ENCODE results near the gene LILRB5.
"Not testable (repeated sequence)": the region's sequence is repeated elsewhere in the genome, so short reads cannot be mapped to it uniquely, and the experiment has no call there.

DNA sequence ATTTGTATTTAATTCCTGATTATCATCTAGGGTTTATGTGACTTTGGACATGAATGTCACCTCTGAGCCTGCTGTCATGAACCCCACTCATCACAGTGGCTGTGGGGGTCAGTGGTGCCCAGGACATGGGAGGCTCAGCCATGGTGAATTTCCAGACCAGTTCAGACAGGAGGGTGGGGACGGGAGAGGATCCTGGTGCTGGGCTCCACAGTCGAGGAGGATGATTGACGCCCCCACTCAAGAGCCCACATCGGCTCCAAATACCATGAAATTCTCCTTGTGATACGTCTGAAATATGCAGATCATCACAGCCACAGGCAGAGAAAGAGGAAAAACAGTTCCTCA, 33.2 kb downstream of the LILRB5 start:
- not testable (repeated sequence) for TF ChIP-seq POLR2A (IDR thresholded peaks at IDR 0.05)
- TF ChIP-seq, protein P1, sequence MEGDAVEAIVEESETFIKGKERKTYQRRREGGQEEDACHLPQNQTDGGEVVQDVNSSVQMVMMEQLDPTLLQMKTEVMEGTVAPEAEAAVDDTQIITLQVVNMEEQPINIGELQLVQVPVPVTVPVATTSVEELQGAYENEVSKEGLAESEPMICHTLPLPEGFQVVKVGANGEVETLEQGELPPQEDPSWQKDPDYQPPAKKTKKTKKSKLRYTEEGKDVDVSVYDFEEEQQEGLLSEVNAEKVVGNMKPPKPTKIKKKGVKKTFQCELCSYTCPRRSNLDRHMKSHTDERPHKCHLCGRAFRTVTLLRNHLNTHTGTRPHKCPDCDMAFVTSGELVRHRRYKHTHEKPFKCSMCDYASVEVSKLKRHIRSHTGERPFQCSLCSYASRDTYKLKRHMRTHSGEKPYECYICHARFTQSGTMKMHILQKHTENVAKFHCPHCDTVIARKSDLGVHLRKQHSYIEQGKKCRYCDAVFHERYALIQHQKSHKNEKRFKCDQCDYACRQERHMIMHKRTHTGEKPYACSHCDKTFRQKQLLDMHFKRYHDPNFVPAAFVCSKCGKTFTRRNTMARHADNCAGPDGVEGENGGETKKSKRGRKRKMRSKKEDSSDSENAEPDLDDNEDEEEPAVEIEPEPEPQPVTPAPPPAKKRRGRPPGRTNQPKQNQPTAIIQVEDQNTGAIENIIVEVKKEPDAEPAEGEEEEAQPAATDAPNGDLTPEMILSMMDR (IDR thresholded peaks at IDR 0.05) = not testable (repeated sequence)

Data from transverse colon (tissue), 3 donors.